ENCODE data around the gene EPHA4.

DNA sequence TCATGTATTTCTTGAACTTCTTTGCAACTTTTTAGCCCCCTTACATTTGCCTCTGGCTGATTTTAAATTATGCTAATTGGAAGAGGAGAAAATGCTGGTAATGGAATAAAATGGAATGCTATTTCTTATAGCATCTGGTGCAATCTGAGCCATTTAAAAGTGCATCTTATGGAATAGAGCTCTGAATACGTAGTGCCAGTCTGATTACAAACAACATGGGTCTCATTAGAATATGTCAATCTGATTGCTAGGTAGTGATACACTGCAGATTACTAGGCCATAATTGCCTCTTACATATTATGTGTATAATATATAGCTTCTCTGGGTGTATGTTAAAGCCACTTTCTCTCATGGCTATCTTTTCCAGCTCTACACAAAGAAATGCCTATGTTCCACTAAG is 159.1 kb downstream of the EPHA4 start:
- TF ChIP-seq, protein P1, sequence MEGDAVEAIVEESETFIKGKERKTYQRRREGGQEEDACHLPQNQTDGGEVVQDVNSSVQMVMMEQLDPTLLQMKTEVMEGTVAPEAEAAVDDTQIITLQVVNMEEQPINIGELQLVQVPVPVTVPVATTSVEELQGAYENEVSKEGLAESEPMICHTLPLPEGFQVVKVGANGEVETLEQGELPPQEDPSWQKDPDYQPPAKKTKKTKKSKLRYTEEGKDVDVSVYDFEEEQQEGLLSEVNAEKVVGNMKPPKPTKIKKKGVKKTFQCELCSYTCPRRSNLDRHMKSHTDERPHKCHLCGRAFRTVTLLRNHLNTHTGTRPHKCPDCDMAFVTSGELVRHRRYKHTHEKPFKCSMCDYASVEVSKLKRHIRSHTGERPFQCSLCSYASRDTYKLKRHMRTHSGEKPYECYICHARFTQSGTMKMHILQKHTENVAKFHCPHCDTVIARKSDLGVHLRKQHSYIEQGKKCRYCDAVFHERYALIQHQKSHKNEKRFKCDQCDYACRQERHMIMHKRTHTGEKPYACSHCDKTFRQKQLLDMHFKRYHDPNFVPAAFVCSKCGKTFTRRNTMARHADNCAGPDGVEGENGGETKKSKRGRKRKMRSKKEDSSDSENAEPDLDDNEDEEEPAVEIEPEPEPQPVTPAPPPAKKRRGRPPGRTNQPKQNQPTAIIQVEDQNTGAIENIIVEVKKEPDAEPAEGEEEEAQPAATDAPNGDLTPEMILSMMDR (IDR thresholded peaks at IDR 0.05) = no peak
- no peak for TF ChIP-seq POLR2AphosphoS5 (IDR thresholded peaks at IDR 0.05; ENCODE audit: low read depth, low read length)
- no peak for TF ChIP-seq SIN3A (IDR thresholded peaks at IDR 0.05; ENCODE audit: borderline replicate concordance, insufficient read depth, low read depth, low read length)

All from Panc1 (cell line).